HFFc6 (cell line): Measurements from ENCODE around the gene COL19A1. TPM values are rescaled to one million over a fixed set of nuclear protein-coding genes. Genes with fewer than 3 reads are reported as not detected.

ENCODE experiments used
- DNase-seq: peaks from one replicate; pipeline ENCODE4 v3.0.0-alpha.2; 2018
- H3K27ac Mint-ChIP-seq: 2 replicates; pipeline ENCODE4 v1.8.0; 2020; ENCODE audit warnings: mild to moderate bottlenecking, mixed read lengths
- H3K27me3 Mint-ChIP-seq: 2 replicates; pipeline ENCODE4 v1.8.0; 2021; ENCODE audit warnings: mild to moderate bottlenecking, moderate library complexity, mixed read lengths; ENCODE audit not compliant: insufficient read depth
- H3K36me3 Mint-ChIP-seq: 2 replicates; pipeline ENCODE4 v1.8.0; 2021; ENCODE audit warnings: low read depth, mixed read lengths
- H3K4me1 Mint-ChIP-seq: 2 replicates; pipeline ENCODE4 v1.8.0; 2020; ENCODE audit warnings: low read depth, mixed read lengths
- H3K4me3 Mint-ChIP-seq: 2 replicates; pipeline ENCODE4 v1.8.0; 2020; ENCODE audit warnings: mild to moderate bottlenecking, moderate library complexity, mixed read lengths
- H3K9me3 Mint-ChIP-seq: 2 replicates; pipeline ENCODE4 v1.8.0; 2020; ENCODE audit warnings: mild to moderate bottlenecking, mixed read lengths
- CTCF ChIP-seq: fragments of 200-600 bp; sonication (generic); IDR thresholded peaks from 2 replicates; pipeline ENCODE4 v1.5.0; 2021; ENCODE audit warnings: antibody characterized with exemption, mild to moderate bottlenecking
- total RNA-seq, 6 experiments: library from RNA; stranded (reverse); fragmentation: NEBNext Ultra II Directional; extraction: Animal tissue kit (Norgen Biotek cat#: 25700); gene quantifications; 2 replicates in 1 of 6; 3 replicates in 5 of 6; pipeline ENCODE4 v1.2.3, GENCODE V29; 2021

COL19A1 gene
- total RNA-seq, 6 experiments from 2014 or later, result not detected

GRCh38 chr6:70051197-70052124 lies 185.1 kb downstream of the COL19A1 start:
- no peaks in the 10 kb centered on the region for H3K4me1 Mint-ChIP-seq
- no peak for DNase-seq
- H3K4me3 Mint-ChIP-seq, result no peak overlapping the region
- H3K27me3 Mint-ChIP-seq, result no peaks in the 10 kb centered on the region
- no peak overlapping the region for H3K27ac Mint-ChIP-seq
- H3K36me3 Mint-ChIP-seq, result no peaks in the 10 kb centered on the region
- TF ChIP-seq CTCF, result no peak
- H3K9me3 Mint-ChIP-seq, result peaks cover 4% of the 10 kb centered on the region; the same call in 1 of the 2 replicates

- H3K9me3 Mint-ChIP-seq, result peaks cover 5% of the 10 kb centered on the region; the same call in 1 of the 2 replicates
- no peaks in the 10 kb centered on the region for H3K4me1 Mint-ChIP-seq
- H3K27ac Mint-ChIP-seq, result no peak overlapping the region
- no peaks in the 10 kb centered on the region for H3K36me3 Mint-ChIP-seq
- no peak overlapping the region for H3K4me3 Mint-ChIP-seq
- no peak for TF ChIP-seq CTCF
- no peaks in the 10 kb centered on the region for H3K27me3 Mint-ChIP-seq
- DNase-seq, result no peak
Observed at GRCh38 chr6:70059039-70059719, 192.8 kb downstream of the COL19A1 start.

GRCh38 chr6:70060680-70061079 lies 194.3 kb downstream of the COL19A1 start:
- Mint-ChIP-seq H3K4me3 (no peak overlapping the region), H3K4me1 (no peaks in the 10 kb centered on the region), H3K27me3 (no peaks in the 10 kb centered on the region), H3K27ac (no peak overlapping the region), H3K9me3 (peaks cover 5% of the 10 kb centered on the region; the same call in 1 of the 2 replicates), H3K36me3 (no peaks in the 10 kb centered on the region)
- no peak for DNase-seq
- no peak for TF ChIP-seq CTCF

GRCh38 chr6:70061546-70061945 lies 195.2 kb downstream of the COL19A1 start:
- H3K9me3 Mint-ChIP-seq, result peaks cover 5% of the 10 kb centered on the region; the same call in 1 of the 2 replicates
- no peaks in the 10 kb centered on the region for H3K27me3 Mint-ChIP-seq

GRCh38 chr6:70062010-70062409 lies 195.7 kb downstream of the COL19A1 start:
- Mint-ChIP-seq H3K9me3 (peaks cover 6% of the 10 kb centered on the region), H3K4me3 (no peak overlapping the region), H3K27ac (no peak overlapping the region), H3K36me3 (no peaks in the 10 kb centered on the region), H3K27me3 (no peaks in the 10 kb centered on the region), H3K4me1 (no peaks in the 10 kb centered on the region)
- no peak for TF ChIP-seq CTCF
- DNase-seq, result no peak

More at GRCh38 chr6:70061546-70061945, 195.2 kb downstream of the COL19A1 start:
- Mint-ChIP-seq H3K4me3 (no peak overlapping the region), H3K4me1 (no peaks in the 10 kb centered on the region), H3K27ac (no peak overlapping the region), H3K36me3 (no peaks in the 10 kb centered on the region)
- no peak for DNase-seq
- TF ChIP-seq CTCF, result no peak
